Measurements from ENCODE around the gene GLI2. TPM values are rescaled to one million over a fixed set of nuclear protein-coding genes. Genes with fewer than 3 reads are reported as not detected.

Gene GLI2
- polyA plus RNA-seq, 2 of the 4 experiments (the other 2 are of a cell fraction), result 5.6 to 12.5 TPM

DNA sequence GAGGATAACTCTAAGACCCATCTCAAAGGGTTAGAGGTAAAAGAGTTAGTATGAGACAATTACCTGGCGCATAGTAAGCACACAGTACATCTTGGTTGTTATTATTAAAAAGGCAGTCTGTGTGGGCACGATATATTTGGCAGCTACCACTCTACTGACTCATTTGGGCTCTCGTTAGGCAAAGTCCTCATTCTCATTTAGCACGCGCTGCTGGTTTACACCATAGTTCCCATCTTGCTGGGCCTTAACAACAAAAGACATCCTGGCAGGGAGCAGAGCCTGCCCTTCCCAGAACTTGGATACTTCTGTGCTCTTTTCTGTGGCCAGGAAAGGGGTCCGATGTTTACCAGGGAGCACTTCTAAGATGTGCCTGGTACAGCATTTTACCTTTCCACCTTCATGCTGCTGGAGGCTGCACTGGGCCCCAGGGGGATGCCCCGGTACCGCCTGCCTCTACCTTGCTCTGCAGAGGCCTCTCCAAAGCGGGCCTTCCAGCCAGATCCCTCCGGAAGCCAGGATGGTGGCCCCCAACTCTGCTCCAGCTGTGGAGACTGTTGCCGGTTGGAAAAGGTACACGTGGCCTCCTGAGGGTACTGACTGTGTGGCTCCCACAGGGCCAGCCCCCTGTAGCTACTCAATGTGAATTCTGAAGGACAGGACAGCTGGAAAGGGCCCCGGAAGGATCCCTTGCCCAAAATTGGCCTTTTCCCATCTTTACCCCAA, 15.0 kb downstream of the GLI2 start:
- Histone ChIP-seq H3K4me1 (peaks cover 33% of the 10 kb centered on the region), H3K4me3 (no peak overlapping the region), H3K9me3 (no peaks in the 10 kb centered on the region), H3K4me2 (no peak overlapping the region), H3K27ac (peak overlapping the region in 1 of 2 experiments; percentile 27; a peak in 2 of 6 replicates)
- FAIRE-seq (no peak), DNase-seq (ENCODE audit: low read depth in 1 of 2, low spot score in 1 of 2) (no peak), ATAC-seq (peak in 1 of 2 experiments; percentile 28; a peak in 3 of 6 replicates)
- POLR2A ChIA-PET, result interaction anchor here (0.6 kb wide), 1 partner anchor 40 kb away, joined by 4 read pairs; no protein-coding TSS in a partner anchor
- TF ChIP-seq JUN (IDR thresholded peaks at IDR 0.05) (no peak), USF2 (IDR thresholded peaks at IDR 0.05) (no peak), RAD21 (conservative IDR thresholded peaks at IDR 0.05 in 1 of 2, IDR thresholded peaks at IDR 0.05 in 1 of 2) (no peak), MYC (IDR thresholded peaks at IDR 0.05; ENCODE audit: borderline replicate concordance, low read length) (no peak), CHD4 (IDR thresholded peaks at IDR 0.05; ENCODE audit: borderline replicate concordance) (no peak), BHLHE40 (IDR thresholded peaks at IDR 0.05; ENCODE audit: low read depth, low read length) (no peak)
- CTCF ChIA-PET, result interaction anchor here (1.6 kb wide), 1 partner anchor 329 kb away, joined by 4 read pairs; no protein-coding TSS in a partner anchor
- 92% methylated on average over 13 of the region's 13 CpGs for WGBS (ENCODE audit: missing lambda C conversion rate)

GRCh38 chr2:120751553-120751952, 15.9 kb downstream of the GLI2 start:
- Histone ChIP-seq H3K4me1 (peaks cover 36% of the 10 kb centered on the region), H3K27ac (no peak overlapping the region), H3K4me2 (no peak overlapping the region), H3K4me3 (no peak overlapping the region), H3K9me3 (no peaks in the 10 kb centered on the region)
- ChIA-PET POLR2A (no interaction called here), CTCF (no interaction called here)
- FAIRE-seq (no peak), ATAC-seq (peak in 1 of 2 experiments; percentile 40; a peak in 1 of 6 replicates), DNase-seq (ENCODE audit: low read depth in 1 of 2, low spot score in 1 of 2) (no peak)
- WGBS (ENCODE audit: missing lambda C conversion rate), result 65% methylated on average over 1 of the region's 1 CpG
- TF ChIP-seq RNF2 (IDR thresholded peaks at IDR 0.05; ENCODE audit: borderline replicate concordance, low read depth), result no peak
- no peak for TF ChIP-seq FOSB (CRISPR knock-in tag; IDR thresholded peaks at IDR 0.05)
- TF ChIP-seq EP300 (IDR thresholded peaks at IDR 0.05), result no peak
- TF ChIP-seq HOXA7 (CRISPR knock-in tag; IDR thresholded peaks at IDR 0.05), result no peak
- TF ChIP-seq, protein P1, sequence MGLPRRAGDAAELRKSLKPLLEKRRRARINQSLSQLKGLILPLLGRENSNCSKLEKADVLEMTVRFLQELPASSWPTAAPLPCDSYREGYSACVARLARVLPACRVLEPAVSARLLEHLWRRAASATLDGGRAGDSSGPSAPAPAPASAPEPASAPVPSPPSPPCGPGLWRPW (IDR thresholded peaks at IDR 0.05), result no peak
- TF ChIP-seq MAX (IDR thresholded peaks at IDR 0.05), result no peak
- TF ChIP-seq HDAC2 (IDR thresholded peaks at IDR 0.05), result no peak
- no peak for TF ChIP-seq MAFK (IDR thresholded peaks at IDR 0.05; ENCODE audit: partially characterized antibody)
- TF ChIP-seq PBX3 (IDR thresholded peaks at IDR 0.05), result no peak
- no peak for TF ChIP-seq NFE2L2 (conservative IDR thresholded peaks at IDR 0.05; ENCODE audit: low read length)
- TF ChIP-seq REST (IDR thresholded peaks at IDR 0.05), result no peak
- no peak for TF ChIP-seq NR3C1 (IDR thresholded peaks at IDR 0.05)
- no peak for TF ChIP-seq EHMT2 (IDR thresholded peaks at IDR 0.05; ENCODE audit: low read depth)
- no peak for TF ChIP-seq PHF8 (IDR thresholded peaks at IDR 0.05; ENCODE audit: borderline replicate concordance, low read depth)

All from A549 (cell line).